ENCODE data around the gene SCLY.

Gene SCLY

GRCh38 chr2:238098901-238099713 lies 38.3 kb downstream of the SCLY start:
- DNase-seq = no peak

DNA sequence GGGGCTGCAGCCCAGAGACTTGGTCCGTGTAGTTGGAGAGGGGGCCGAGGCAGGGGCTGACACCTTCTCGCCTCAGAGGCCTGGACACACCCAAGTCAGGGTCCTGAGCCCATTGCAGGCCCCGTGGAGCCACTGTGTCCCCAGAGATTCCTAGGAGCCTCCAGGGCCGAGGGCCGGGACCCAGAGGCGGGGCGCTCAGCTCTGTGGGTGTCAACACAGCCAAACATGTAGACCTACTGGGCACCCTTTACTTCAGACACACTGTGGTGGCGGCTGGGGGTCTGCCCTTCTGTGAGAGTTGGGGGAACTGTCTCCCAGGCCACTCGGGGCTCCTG lies 38.9 kb downstream of the SCLY start:
- DNase-seq = no peak

DNA sequence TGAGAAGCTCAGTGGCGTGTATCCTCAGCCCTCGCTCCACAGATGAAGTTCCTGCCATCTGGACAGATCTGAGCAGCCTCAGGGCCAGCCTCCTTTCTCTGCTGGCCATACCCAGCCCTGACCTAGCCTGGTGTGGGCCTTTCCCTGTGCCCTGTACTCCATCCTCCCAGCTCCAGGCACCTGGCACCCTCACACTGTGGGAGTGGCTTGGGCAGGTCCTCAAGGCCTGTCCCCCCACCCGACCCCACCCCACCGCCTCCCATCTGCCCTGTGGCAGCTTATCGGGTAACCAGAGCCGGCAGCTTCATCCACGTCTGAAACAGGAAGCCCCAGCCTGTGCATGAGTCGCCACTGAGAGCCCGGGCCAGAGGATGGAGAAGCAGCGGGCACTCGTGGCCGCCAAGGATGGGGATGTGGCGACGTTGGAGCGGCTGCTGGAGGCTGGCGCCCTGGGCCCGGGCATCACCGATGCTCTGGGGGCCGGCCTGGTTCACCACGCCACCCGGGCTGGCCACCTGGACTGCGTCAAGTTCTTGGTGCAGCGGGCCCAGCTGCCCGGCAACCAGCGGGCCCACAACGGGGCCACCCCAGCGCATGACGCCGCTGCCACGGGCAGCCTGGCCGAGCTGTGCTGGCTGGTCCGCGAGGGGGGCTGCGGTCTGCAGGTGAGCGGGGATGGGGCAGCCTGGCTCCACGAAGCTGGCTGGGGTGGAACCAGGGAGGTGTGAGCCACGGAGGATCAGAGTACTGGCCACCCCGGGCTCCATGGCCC lies 39.4 kb downstream of the SCLY start, which contains the start of gene ESPNL:
TSS of gene ESPNL (plus strand) at position 292 of the 772 bp plus-strand sequence. CDS start at position 372, 80 bp downstream.
- DNase-seq = no peak

- DNase-seq = no peak
Measured at GRCh38 chr2:238100821-238101771, 40.3 kb downstream of the SCLY start.

DNA sequence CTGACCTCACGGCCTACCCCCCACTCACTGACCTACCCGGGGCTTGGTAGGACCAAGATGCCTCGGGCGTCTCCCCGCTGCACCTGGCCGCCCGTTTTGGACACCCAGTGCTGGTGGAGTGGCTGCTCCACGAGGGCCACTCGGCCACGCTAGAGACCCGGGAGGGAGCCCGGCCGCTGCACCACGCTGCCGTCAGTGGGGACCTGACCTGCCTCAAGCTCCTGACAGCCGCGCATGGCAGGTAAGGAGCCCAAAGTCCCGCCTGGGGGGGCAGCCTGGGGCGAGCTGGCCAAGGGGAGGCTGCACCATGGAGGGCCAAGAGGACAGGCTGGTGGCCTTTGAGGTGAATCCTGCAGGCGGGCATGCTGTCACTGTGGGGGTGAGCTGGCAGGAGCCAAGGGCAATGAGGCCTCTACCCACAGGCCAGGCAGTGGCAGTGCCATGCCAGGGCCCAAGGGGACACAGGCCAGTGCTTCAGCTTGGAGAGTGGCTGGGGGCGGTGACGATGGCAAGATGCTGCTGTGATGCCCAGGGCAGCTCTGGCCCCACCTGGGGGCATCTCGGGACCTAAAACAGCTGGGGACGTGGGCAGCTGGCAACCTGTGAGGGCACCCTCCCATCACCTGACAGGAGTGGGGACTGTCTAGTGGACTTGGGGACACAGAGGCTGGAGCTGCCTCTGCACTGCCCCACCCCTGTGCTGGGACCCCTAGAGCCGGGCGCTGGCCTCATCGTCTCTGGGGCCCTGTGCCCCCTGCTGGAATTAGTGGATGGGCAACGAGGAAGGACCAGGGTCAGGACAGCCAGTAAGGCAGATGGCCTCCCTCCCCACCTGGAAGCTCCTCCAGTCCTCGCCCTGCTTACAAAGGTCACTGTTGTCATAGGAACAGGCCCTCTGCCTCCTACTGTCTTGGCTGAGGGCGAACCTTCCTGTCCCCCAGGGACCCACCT lies 41.4 kb downstream of the SCLY start:
- DNase-seq = no peak

DNA sequence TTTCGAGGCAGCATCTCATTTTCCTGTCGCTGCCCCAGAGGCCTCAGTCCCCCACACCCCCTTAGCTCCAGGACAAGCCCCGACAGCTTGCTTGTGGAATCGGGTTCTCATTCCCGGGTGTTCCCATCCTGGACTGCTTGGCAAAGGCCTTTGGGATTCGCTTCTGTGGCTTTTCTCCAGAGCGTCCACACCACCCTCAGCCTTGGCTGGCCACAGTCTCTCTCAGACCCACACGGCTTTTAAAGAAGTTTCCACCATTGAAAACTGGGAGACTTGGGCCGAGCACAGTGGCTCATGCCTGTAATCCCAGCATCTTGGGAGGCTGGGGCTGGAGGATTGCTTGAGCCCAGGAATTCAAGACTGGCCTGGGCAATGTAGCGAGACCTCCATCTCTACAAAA lies 42.1 kb downstream of the SCLY start:
- no peak for DNase-seq

GRCh38 chr2:238103465-238104225 lies 42.8 kb downstream of the SCLY start:
- DNase-seq = no peak

DNA sequence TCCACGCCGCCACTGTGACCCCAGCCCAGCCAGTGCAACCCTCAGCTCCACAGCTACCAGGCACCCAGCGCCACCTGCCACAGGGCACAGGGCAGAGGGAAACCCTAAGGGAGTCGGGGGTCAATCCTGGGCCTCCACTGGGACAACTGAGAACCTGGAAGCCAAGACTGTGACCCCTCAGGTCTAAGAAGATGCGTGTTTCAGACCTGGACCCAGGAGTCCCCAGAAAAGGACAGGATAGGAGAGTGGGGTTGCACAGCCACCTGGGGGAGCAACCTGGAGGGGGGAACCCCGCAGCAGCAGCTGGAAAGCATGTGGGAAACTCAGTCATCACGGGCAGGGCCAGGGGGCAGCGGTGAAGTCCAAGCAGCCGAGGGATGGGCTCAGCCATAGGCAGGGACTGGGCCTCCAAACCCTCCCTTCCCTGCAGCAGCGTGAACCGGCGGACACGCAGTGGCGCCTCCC lies 43.5 kb downstream of the SCLY start:
- no peak for DNase-seq

GRCh38 chr2:238104691-238105371 lies 44.0 kb downstream of the SCLY start:
- no peak for DNase-seq

- DNase-seq = no peak
Measured at GRCh38 chr2:238105506-238106338, 44.9 kb downstream of the SCLY start.

DNA sequence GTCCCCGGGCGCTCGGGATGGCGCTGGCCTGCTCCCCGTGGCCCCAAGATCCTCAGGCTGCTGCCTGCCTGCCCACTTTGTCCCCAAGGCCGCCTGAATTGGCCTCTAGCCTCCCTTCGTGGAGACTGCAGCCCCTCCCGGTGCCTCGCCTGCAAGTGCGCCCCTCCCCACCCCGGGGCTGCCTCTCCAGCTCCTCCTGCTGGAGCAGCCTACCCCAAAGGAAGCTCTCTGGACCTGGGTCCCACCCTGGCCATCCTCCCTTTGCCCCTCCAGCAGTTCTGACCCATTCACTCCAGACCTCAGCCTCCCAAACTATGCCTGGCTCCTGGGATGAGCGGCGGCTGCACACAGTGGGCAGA lies 45.5 kb downstream of the SCLY start:
- no peak for DNase-seq

DNA sequence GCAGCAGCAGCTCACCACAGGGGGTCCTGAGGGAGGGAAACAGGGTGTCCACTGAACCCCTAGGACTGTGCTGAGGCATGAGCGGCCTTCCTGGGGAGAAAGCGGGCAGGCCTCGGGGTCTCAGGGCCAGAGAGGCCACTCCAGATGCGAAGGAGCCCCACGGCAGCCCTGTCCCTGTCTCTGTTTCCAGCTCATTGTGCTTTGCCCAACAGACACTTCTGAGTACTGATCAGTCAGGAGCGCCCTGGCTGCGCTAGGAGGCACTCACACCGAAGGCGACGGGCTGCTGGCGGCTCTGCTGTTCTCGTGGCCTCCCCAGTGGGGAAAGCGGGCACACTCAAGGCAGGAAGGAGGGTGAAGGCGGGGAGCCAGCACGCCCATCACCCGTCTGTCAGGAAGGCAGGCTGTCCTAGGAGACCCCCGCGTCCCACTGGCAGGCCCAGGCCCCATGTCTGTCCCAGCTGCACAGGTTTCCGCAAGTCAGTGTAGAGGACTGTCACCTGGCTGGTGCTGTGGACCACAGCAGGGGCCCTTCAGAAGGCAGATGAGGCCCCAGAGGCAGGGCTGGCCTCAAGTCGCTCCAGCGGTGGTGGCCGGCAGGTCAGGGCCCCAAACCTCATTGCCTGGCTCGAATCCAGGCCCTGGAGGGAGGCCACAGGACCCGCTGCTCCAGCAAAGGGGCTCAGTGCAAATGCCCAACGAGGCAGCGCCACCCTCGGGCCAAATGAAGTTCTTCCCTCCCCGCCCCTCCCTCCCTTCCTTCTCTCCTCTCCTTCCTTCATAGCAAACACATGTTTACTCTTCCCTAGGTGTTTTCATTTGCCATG lies 46.1 kb downstream of the SCLY start:
- DNase-seq = no peak

DNA sequence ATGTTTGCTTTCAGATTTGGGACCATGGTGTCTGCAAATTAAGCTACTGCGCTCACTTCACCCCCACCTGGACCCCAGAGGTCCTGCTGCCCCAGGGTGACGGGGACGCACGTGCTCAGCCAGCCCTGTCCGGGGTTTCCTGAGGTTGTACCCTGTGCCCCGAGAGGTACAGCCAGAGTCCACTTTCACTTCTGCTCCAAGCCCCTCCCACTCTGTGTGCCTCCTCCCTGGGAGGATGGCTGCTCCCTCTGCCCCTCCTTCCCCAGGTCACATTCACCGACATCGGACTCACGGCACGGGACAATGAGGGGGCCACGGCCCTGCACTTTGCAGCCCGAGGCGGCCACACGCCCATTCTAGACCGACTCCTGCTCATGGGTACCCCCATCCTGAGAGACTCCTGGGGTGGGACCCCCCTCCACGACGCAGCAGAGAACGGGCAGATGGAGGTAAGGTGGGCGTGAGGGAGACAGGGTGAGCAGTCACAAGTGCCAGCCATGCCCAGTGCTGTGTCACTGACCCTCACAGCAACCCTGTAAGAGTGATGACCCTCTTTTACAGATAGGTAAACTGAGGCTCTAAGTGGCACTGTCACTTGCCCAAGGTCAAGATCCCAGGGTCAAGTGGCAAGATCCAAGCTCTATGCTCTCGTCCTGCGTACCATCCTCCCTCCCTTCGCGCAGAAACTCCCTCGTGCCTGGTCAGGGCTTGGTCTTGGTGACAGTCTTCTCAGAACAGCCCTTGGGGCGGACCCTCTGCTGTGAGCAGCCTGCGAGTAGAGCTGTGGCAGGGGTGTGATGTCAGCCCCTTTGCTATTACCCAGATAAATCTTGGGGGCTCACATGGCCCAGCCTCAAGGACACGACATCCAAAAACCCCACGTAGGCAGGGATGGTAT lies 47.0 kb downstream of the SCLY start:
- DNase-seq = no peak

DNA sequence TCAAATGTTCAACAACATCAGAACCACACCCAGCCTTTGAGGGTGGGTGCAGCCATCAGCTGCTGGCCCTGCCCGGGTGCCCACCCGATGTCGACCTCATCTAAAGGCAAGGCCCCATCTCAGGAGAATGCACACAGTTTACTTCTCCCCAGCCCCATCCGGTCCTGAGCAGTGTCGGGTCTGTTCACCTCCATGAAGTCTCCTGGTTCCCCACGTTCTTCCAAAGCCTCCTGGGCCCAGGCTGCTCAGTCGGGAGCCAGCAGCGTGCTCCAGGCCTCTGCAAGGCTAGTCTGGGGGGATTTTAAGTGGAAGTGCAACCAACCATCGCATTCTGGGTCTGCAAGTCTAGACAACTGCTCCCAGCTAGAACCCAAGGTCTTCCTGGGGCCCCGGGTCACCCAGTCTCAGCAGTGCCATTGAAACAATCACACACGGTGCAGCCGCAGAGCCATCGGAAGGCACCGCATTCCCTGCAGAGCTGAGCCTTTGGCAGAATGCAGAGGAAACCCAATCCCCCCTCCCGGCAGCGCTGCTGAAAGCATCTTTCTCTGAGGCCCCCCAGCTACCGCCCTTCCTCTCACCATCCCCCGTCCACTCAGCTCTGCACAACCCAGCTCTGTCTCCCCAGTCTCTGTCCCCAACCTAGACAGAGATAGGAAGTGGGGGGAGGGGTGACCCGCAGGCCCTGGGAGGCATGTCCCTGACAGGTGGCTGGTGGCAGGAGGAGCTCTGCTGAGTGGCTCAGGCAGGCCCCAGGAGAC lies 47.8 kb downstream of the SCLY start:
- no peak for DNase-seq

DNA sequence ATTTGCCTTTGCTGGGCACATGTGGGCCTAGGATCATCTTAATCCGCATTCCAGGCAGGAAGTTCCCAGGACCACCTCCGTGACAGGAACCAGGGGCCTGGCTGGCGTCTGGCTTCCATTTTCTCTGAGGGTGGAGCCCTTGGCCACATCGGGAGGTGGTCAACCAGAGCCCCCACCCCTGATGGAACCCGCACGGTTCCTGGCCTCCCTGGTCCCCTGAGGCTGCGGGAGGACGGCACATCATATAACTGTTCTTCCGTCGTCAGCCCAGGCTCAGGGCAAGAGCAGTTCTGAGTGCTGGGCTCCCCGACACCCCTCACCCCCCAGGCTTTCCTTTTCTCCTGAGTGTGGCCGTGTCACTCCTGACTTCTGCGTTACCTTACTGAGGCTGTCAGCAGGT lies 52.8 kb downstream of the SCLY start:
- DNase-seq = no peak

- no peak for DNase-seq
Measured at GRCh38 chr2:238114331-238114841, 53.6 kb downstream of the SCLY start.
